Erythroblast (primary cell): ENCODE measurements around the gene FBXL17.

ENCODE experiments used
- GATA1 ChIP-seq: IDR thresholded peaks from 2 replicates; pipeline ENCODE4 v1.6.1; 2011; ENCODE audit warnings: low read depth, mild to moderate bottlenecking, control low read depth, low read length, moderate library complexity
- POLR2A ChIP-seq: IDR thresholded peaks from 2 replicates; pipeline ENCODE4 v1.6.1; 2011; ENCODE audit warnings: mild to moderate bottlenecking, low read length

DNA sequence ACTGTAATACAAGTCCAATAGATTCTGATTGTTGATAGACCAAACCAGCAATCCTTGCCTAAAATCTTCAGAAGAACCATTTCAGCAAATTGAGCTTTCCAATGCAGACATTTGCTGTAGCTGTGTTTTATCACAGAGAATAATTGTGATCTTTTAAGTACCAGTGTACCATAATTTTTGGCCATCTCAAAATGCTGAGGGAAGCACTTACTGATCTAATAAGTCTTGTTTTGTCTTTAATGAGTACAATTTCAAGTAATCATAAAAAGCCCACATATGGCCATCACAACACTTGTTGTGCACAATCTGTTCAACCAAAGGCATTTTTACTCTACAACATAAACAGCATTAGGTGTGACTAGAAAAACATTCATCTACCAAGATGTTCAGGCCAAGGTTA is 159.9 kb downstream of the FBXL17 start:
- TF ChIP-seq POLR2A (no peak), GATA1 (no peak)
